T-helper 2 cell treated with Interferon-gamma antibody and Interleukin-4, amounts not matched to agents 5 μg/mL and 100 μg/mL, for 36 hours (primary cell): Measurements from ENCODE around the gene GJC2.

ENCODE experiments used
- DNase-seq: peaks from one replicate; pipeline ENCODE4 v3.0.0; 2021; ENCODE audit warnings: low spot score
- H3K27ac Mint-ChIP-seq: one replicate; pipeline ENCODE4 v1.8.0; 2021; ENCODE audit warnings: mild to moderate bottlenecking, mixed read lengths
- H3K27me3 Mint-ChIP-seq: one replicate; pipeline ENCODE4 v1.8.0; 2021; ENCODE audit warnings: low read depth, mixed read lengths
- H3K36me3 Mint-ChIP-seq: one replicate; pipeline ENCODE4 v1.8.0; 2021; ENCODE audit warnings: low read depth, mixed read lengths
- H3K4me1 Mint-ChIP-seq: one replicate; pipeline ENCODE4 v1.8.0; 2021; ENCODE audit warnings: low read depth, mixed read lengths
- H3K4me3 Mint-ChIP-seq: one replicate; pipeline ENCODE4 v1.8.0; 2022; ENCODE audit warnings: mild to moderate bottlenecking, moderate library complexity, mixed read lengths
- H3K9me3 Mint-ChIP-seq: one replicate; pipeline ENCODE4 v1.8.0; 2021; ENCODE audit warnings: mixed read lengths

Gene GJC2

DNA sequence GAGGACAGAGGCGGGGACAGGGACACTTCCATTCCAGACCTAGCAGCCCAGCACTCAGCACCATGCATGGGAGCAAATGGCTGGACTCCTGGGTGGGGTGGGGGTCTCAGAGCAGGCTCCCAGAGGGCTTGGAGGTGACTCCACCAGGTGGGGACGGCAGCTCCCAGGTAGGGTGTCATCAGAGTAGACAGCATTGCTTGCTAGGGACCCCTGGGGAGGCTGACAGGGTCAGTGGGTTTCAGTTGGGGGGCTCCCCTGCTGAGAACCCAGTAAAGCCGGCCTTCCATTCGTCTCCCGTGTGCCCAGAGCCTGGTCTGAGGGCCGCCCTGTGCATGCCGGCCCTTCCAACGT lies 4.8 kb upstream of the GJC2 start:
- DNase-seq, result no peak
- Mint-ChIP-seq H3K36me3 (peaks cover 14% of the 10 kb centered on the region), H3K4me3 (no peak overlapping the region), H3K27me3 (no peaks in the 10 kb centered on the region), H3K9me3 (no peaks in the 10 kb centered on the region), H3K4me1 (peaks cover 23% of the 10 kb centered on the region), H3K27ac (no peak overlapping the region)

GRCh38 chr1:228145463-228146416 lies 4.0 kb upstream of the GJC2 start:
- Mint-ChIP-seq H3K27me3 (no peaks in the 10 kb centered on the region), H3K4me1 (peaks cover 23% of the 10 kb centered on the region), H3K27ac (no peak overlapping the region), H3K36me3 (peaks cover 14% of the 10 kb centered on the region), H3K4me3 (no peak overlapping the region), H3K9me3 (no peaks in the 10 kb centered on the region)
- DNase-seq, result no peak

DNA sequence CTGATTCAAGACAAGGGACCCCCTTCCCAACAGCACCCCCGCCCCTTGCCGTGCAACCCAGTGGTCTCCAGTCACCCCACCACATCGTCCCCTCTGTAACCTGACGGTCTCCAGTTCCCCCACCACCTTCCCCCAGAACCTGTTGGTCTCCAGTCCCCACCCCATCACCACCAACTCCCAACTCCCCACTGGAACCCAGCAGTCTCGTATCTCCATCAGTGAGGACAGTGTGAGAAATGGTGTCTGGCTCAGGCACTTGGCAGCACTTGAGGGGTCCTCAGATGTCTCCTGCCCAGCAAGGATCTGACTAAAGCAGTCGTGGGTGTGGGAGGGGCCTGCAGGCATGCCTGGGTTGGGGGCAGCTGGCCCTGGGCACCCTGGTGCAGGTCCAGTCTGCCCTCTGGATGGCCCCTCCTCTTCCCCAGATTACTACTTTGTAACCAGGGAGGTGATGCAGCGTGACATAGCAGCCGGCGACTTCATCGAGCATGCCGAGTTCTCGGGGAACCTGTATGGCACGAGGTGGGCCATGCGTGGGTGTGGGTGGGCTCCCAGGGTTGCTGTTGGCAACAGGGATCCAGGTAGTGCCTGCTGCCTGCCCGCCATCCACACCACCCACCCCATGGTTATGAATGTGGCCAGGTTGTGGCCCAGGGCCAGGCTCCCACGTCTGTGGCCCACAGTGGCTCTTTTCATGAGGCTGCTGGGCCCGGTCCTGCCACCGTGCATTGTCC lies 3.1 kb upstream of the GJC2 start:
- DNase-seq, result no peak
- no peaks in the 10 kb centered on the region for H3K27me3 Mint-ChIP-seq
- H3K36me3 Mint-ChIP-seq, result peaks cover 11% of the 10 kb centered on the region
- no peak overlapping the region for H3K4me3 Mint-ChIP-seq
- H3K9me3 Mint-ChIP-seq, result no peaks in the 10 kb centered on the region
- no peak overlapping the region for H3K27ac Mint-ChIP-seq
- H3K4me1 Mint-ChIP-seq, result peaks cover 23% of the 10 kb centered on the region

DNA sequence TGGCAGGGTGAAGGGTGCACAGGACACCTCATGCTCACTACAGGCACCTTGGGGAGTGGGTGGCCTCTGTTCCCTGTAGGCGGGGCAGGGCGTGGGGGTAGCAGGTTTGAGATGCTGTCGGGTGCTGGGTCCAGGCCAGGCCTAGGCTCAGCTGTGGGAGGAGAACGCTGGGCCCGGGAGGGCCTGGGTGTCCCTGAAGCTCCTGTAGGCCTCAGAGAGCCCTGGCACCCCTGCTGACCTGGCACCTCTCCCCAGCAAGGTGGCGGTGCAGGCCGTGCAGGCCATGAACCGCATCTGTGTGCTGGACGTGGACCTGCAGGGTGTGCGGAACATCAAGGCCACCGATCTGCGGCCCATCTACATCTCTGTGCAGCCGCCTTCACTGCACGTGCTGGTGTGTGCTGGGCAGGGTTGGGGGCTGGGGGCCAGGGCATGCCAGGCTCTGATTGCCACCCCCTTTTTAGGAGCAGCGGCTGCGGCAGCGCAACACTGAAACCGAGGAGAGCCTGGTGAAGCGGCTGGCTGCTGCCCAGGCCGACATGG lies 2.5 kb upstream of the GJC2 start:
- H3K4me3 Mint-ChIP-seq, result no peak overlapping the region
- H3K27ac Mint-ChIP-seq, result no peak overlapping the region
- DNase-seq, result no peak
- peaks cover 11% of the 10 kb centered on the region for H3K36me3 Mint-ChIP-seq
- no peaks in the 10 kb centered on the region for H3K27me3 Mint-ChIP-seq
- H3K4me1 Mint-ChIP-seq, result peaks cover 17% of the 10 kb centered on the region
- no peaks in the 10 kb centered on the region for H3K9me3 Mint-ChIP-seq

DNA sequence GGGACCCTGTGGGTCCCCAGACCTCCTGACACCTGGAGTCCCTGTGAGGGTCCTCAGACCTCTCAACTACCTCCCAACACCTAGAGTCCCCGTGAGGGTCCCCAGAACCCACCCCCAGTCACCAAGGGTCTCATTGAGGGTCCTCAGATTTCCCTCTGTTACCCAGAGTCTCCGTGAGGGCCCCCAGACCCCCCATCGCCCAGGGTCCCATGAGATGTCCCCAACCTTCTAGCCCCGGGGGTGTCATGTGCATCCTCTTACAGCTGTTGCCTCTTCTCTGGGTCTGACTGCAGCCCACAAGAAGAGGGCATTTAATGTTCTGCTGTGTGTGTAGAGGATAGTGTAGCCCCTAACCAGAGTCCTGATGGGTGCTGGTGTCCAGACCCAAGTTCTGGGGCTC lies 2.0 kb upstream of the GJC2 start:
- peaks cover 9% of the 10 kb centered on the region for H3K36me3 Mint-ChIP-seq
- no peak for DNase-seq
- no peaks in the 10 kb centered on the region for H3K9me3 Mint-ChIP-seq
- H3K27ac Mint-ChIP-seq, result no peak overlapping the region
- no peak overlapping the region for H3K4me3 Mint-ChIP-seq
- peaks cover 13% of the 10 kb centered on the region for H3K4me1 Mint-ChIP-seq
- no peaks in the 10 kb centered on the region for H3K27me3 Mint-ChIP-seq

- H3K27ac Mint-ChIP-seq, result no peak overlapping the region
- peaks cover 8% of the 10 kb centered on the region for H3K4me1 Mint-ChIP-seq
- no peaks in the 10 kb centered on the region for H3K9me3 Mint-ChIP-seq
- no peak for DNase-seq
- peaks cover 9% of the 10 kb centered on the region for H3K36me3 Mint-ChIP-seq
- no peak overlapping the region for H3K4me3 Mint-ChIP-seq
- H3K27me3 Mint-ChIP-seq, result no peaks in the 10 kb centered on the region
Measured at GRCh38 chr1:228148196-228148861, 1.4 kb upstream of the GJC2 start.

- H3K27me3 Mint-ChIP-seq, result no peaks in the 10 kb centered on the region
- H3K4me3 Mint-ChIP-seq, result no peak overlapping the region
- H3K4me1 Mint-ChIP-seq, result peaks cover 3% of the 10 kb centered on the region
- no peak for DNase-seq
- peaks cover 4% of the 10 kb centered on the region for H3K36me3 Mint-ChIP-seq
- no peaks in the 10 kb centered on the region for H3K9me3 Mint-ChIP-seq
- H3K27ac Mint-ChIP-seq, result no peak overlapping the region
Measured at GRCh38 chr1:228148935-228149405, 760 bp upstream of the GJC2 start.

DNA sequence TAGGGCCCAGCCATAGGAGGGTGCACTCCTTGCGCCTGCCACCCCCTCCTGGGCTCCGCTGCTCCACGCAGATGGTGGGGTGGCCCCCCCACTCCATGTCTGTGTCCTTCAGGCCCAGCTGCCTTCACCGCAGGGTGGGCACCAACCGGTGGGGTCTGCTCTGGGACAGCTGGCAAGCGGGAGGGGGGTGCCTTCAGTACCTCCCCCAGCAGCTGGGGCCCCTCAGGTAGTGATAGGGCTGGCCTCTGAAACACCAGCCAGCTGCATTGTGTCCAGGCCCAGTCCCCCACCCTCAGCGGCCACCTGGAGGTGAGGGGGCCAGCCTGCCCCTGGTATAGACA lies 360 bp downstream of the GJC2 start:
- Mint-ChIP-seq H3K27ac (no peak overlapping the region), H3K27me3 (no peaks in the 10 kb centered on the region), H3K36me3 (peaks cover 4% of the 10 kb centered on the region), H3K4me1 (peaks cover 7% of the 10 kb centered on the region), H3K4me3 (no peak overlapping the region), H3K9me3 (no peaks in the 10 kb centered on the region)
- no peak for DNase-seq

- H3K27ac Mint-ChIP-seq, result no peak overlapping the region
Measured at GRCh38 chr1:228150461-228151179, 890 bp downstream of the GJC2 start.

GRCh38 chr1:228151180-228151925 lies 1.6 kb downstream of the GJC2 start:
- Mint-ChIP-seq H3K4me3 (no peak overlapping the region), H3K36me3 (peaks cover 2% of the 10 kb centered on the region), H3K27me3 (no peaks in the 10 kb centered on the region), H3K9me3 (no peaks in the 10 kb centered on the region), H3K4me1 (peaks cover 8% of the 10 kb centered on the region), H3K27ac (peak overlapping the region; percentile 17)
- DNase-seq, result no peak

More at GRCh38 chr1:228150461-228151179, 890 bp downstream of the GJC2 start:
- Mint-ChIP-seq H3K27me3 (no peaks in the 10 kb centered on the region), H3K9me3 (no peaks in the 10 kb centered on the region), H3K36me3 (peaks cover 4% of the 10 kb centered on the region), H3K4me1 (peaks cover 8% of the 10 kb centered on the region), H3K4me3 (no peak overlapping the region)
- no peak for DNase-seq

GRCh38 chr1:228152097-228152917 lies 2.6 kb downstream of the GJC2 start:
- H3K27me3 Mint-ChIP-seq, result no peaks in the 10 kb centered on the region
- peaks cover 10% of the 10 kb centered on the region for H3K4me1 Mint-ChIP-seq
- no peak overlapping the region for H3K27ac Mint-ChIP-seq
- H3K4me3 Mint-ChIP-seq, result no peak overlapping the region
- no peaks in the 10 kb centered on the region for H3K36me3 Mint-ChIP-seq
- H3K9me3 Mint-ChIP-seq, result no peaks in the 10 kb centered on the region
- DNase-seq, result no peak

DNA sequence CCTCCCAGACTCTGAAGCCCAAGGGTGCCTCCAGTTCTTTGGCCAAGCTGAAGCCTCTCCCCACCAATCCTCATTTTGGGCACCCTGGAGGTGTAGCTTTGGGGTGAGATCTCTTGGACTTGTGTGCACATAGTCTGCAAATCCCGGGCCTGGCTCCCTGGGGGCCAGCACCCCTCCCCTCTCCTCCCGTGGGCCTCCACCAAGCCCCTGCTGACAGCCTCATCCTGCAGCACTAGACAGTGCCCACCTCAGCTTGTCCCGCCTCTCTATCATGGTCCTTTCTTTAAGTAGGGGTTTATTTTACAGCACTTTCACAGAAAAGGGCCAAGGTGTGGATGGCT lies 3.2 kb downstream of the GJC2 start:
- no peaks in the 10 kb centered on the region for H3K27me3 Mint-ChIP-seq
- no peaks in the 10 kb centered on the region for H3K36me3 Mint-ChIP-seq
- no peak for DNase-seq
- no peak overlapping the region for H3K27ac Mint-ChIP-seq
- no peak overlapping the region for H3K4me3 Mint-ChIP-seq
- peaks cover 10% of the 10 kb centered on the region for H3K4me1 Mint-ChIP-seq
- no peaks in the 10 kb centered on the region for H3K9me3 Mint-ChIP-seq
